IgD-negative memory B cell (primary cell): Measurements from ENCODE around the gene GRXCR2. TPM values are rescaled to one million over a fixed set of nuclear protein-coding genes. Genes with fewer than 3 reads are reported as not detected.

ENCODE experiments used
- H3K27ac Mint-ChIP-seq, 3 donors: one replicate each; pipeline ENCODE4 v1.8.0; 2020 to 2022; ENCODE audit warnings: mild to moderate bottlenecking in 3 of 3, mixed read lengths in 3 of 3, moderate library complexity in 1 of 3
- H3K27me3 Mint-ChIP-seq: one replicate; pipeline ENCODE4 v1.8.0; 2021; ENCODE audit warnings: mixed read lengths
- H3K36me3 Mint-ChIP-seq: one replicate; pipeline ENCODE4 v1.8.0; 2020; ENCODE audit warnings: mild to moderate bottlenecking, mixed read lengths
- H3K4me1 Mint-ChIP-seq, 3 donors: one replicate each; pipeline ENCODE4 v1.8.0; 2020 to 2022; ENCODE audit warnings: mixed read lengths in 3 of 3, mild to moderate bottlenecking in 1 of 3
- H3K4me3 Mint-ChIP-seq, 4 donors: one replicate each; pipeline ENCODE4 v1.8.0; 2020 to 2022; ENCODE audit warnings: mild to moderate bottlenecking in 4 of 4, mixed read lengths in 4 of 4, moderate library complexity in 3 of 4
- H3K9me3 Mint-ChIP-seq, 3 donors: one replicate each; pipeline ENCODE4 v1.8.0; 2020 to 2021; ENCODE audit warnings: mixed read lengths in 3 of 3, mild to moderate bottlenecking in 1 of 3
- polyA plus RNA-seq: library from polyadenylated mRNA; unstranded; fragments of 300-500 nt; fragmentation: Illumina TruSeq; gene quantifications from one replicate; pipeline ENCODE4 v1.2.3, GENCODE V29; 2021

Gene GRXCR2
- polyA plus RNA-seq, 1 donor from 2014 or later: not detected

DNA sequence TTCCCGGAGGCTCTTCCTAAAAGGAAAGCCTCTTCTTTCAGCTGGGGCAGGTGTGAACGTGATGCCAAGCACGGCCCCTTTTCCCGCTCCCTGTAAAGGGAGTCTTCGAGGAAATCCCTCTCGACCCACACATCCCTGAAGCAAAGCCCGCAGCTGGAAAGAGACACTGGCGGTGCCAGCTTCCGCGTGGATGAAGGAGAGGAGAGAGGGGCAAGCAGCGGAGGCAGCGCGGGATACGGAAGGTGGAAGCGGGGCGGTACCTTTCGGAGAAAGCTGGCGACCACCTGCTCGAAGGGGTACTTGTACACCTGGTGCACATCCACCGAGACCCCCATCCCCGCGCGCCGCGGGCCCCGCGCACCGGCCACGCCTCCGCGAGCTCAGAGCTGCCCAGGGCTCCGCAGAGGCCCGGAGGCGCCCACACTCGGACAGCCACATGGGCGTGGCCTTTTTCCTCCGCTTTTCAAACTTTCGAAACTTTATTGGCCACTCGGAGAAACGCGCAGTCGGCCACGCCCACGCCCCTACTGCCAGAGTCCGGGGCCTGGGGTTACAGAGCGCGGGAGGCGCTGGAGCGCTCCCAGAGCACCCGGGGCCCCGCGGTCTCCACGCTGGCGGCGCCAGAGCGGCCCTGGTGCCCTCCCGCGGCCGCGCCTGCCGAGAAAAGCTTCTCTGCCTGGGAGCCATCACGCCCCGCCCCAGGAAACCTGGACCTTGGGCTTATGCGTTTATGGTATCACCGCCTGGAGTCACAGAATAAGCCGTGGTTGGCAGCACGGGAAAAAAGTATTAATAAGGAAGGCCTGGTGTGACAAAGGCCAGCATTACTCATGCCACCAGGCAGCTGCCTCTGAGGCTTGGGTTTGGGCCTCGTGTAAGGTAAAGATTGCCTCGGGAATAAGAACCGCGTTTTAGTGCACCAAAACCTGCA lies 37.6 kb downstream of the GRXCR2 start, which contains the start of gene PRELID2:
TSS of gene PRELID2 (minus strand) at position 426 of the 931 bp plus-strand sequence. CDS start at position 335, 91 bp downstream.
- Mint-ChIP-seq H3K27ac (peak within 1 kb of the TSS in 1 of 3 donors; percentile 65), H3K4me3 (peak within 1 kb of the TSS; percentile 73 to 92 (median 80))

DNA sequence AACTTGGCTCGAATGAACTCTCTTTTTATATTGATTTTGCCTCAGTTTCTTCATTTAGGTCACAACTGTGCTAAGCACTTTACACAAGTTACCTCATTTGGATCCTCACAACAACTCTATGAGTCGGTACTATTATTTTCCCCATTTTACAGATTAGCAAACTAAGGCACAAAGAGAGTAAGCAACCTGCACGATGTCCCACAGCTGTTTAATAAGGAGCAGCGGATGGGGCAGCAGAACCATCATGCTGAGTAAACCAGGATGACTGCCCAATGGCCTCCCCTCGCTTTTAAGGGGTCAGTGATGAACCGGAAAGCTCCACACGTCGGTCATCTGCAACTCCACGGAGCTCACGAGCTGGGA lies 38.3 kb downstream of the GRXCR2 start:
- peak overlapping the region; percentile 70 to 92 (median 80) for H3K4me3 Mint-ChIP-seq
- H3K4me1 Mint-ChIP-seq: peaks cover 4 to 11% (median 10%) of the 10 kb centered on the region in 3 donors
- H3K9me3 Mint-ChIP-seq: no peaks in the 10 kb centered on the region
- peak overlapping the region in 1 of 3 donors; percentile 65 for H3K27ac Mint-ChIP-seq
- H3K36me3 Mint-ChIP-seq: peaks cover 2% of the 10 kb centered on the region
- H3K27me3 Mint-ChIP-seq: peaks cover 8% of the 10 kb centered on the region

More for the DNA sequence above, 37.6 kb downstream of the GRXCR2 start, which contains the start of gene PRELID2:
- no peaks in the 10 kb centered on the region for H3K9me3 Mint-ChIP-seq
- peaks cover 2% of the 10 kb centered on the region for H3K36me3 Mint-ChIP-seq
- peaks cover 4 to 11% (median 10%) of the 10 kb centered on the region in 3 donors for H3K4me1 Mint-ChIP-seq
- peaks cover 8% of the 10 kb centered on the region for H3K27me3 Mint-ChIP-seq

DNA sequence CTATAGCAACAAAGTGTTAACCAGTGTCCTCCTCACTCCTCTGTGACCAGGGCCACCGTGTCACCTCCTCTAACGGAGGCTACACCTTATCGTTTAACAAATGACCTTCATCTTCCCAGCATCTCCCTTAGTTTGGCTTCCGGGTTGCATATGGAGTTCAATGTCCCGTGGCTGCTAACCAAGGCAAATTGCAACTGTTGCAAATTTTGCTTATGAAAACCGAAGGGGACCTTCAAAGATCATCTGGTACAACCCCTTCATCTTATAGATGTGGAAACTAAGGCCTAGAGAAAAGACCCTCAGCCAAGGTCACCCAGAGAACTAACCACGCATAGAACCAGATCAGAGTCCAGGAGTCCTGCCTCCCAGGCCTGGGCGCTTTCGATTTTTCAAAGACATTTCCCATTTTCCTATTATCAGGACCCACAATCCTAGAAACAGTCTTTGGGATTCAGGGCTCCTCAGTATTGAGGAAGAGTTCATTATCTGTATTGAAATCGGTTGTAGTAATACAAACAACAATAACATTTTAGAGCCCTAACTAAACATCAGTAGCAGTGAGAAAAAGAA lies 39.1 kb downstream of the GRXCR2 start:
- no peaks in the 10 kb centered on the region for H3K36me3 Mint-ChIP-seq
- H3K4me1 Mint-ChIP-seq: peaks cover 4 to 11% (median 10%) of the 10 kb centered on the region in 3 donors
- peaks cover 6% of the 10 kb centered on the region for H3K27me3 Mint-ChIP-seq
- no peak overlapping the region for H3K27ac Mint-ChIP-seq
- no peaks in the 10 kb centered on the region for H3K9me3 Mint-ChIP-seq
- peak overlapping the region; percentile 49 to 92 (median 70) for H3K4me3 Mint-ChIP-seq

DNA sequence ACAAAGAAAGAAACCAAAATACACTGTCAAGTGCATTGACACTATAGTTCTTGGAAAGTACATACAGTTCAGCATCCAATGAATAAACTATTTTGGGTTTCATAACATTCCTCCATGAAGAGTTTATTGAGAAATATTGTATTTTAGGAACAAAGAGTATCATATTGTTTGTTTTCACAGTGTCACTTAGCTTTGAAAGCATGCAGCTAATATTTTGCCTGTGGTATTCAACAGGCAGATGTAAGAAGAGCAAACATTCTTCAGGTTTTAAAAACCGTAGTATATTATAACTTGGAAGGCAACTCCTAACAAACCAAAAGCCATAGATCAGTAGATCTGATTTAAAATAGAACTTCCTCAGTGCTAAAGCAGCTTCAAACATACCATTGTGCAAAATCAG lies 42.2 kb downstream of the GRXCR2 start:
- peaks cover 4 to 7% (median 7%) of the 10 kb centered on the region in 3 donors for H3K4me1 Mint-ChIP-seq
- H3K27ac Mint-ChIP-seq: no peak overlapping the region
- no peaks in the 10 kb centered on the region for H3K9me3 Mint-ChIP-seq
- H3K27me3 Mint-ChIP-seq: no peaks in the 10 kb centered on the region
- no peaks in the 10 kb centered on the region for H3K36me3 Mint-ChIP-seq
- no peak overlapping the region for H3K4me3 Mint-ChIP-seq

- Mint-ChIP-seq H3K9me3 (no peaks in the 10 kb centered on the region), H3K4me3 (no peak overlapping the region), H3K36me3 (no peaks in the 10 kb centered on the region), H3K27ac (no peak overlapping the region), H3K27me3 (no peaks in the 10 kb centered on the region), H3K4me1 (peaks cover 4 to 7% (median 7%) of the 10 kb centered on the region in 3 donors)
These were observed 43.0 kb downstream of the GRXCR2 start for GRCh38 chr5:145829708-145830361.

DNA sequence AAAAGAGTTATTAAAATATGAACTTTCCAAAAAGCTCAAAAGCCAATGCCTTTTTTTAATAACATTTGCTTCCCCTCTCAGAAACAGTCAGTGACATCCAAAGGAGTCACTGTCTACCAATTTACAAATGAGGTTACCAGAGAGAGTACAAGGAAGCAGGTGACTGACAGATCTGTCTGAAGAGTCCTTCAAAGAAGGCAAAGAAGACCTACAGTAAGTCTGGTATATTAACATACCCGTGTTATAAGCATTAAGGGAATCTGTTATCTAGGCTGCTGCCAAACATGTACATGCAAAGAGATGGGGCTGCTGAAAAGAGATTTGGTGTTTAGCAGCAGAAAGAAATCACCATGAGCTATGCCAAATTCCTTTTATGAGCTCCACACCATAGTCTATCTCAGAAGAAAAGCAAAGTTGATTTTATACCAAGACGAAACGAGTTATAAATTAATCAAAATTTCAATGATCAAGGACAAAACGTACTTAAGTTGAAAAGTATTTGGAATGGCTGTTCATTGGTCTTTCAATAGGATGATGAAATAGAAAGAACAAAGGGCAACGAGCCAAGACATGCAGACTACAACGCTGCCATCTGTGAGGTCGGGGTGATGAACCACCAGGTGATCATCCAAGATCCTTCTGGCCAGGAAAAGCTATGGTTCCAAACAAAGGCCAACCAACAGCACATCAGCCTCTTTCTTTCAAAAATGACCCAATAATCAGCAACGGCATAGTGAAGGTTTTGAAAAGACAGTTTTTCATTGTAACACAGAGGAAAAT lies 45.7 kb downstream of the GRXCR2 start:
- Mint-ChIP-seq H3K4me3 (no peak overlapping the region), H3K9me3 (no peaks in the 10 kb centered on the region), H3K27me3 (no peaks in the 10 kb centered on the region), H3K4me1 (peaks cover 0 to 2% (median 0%) of the 10 kb centered on the region in 3 donors), H3K27ac (no peak overlapping the region), H3K36me3 (no peaks in the 10 kb centered on the region)

GRCh38 chr5:145825751-145826180 lies 47.0 kb downstream of the GRXCR2 start:
- Mint-ChIP-seq H3K4me1 (peaks cover 0 to 2% (median 0%) of the 10 kb centered on the region in 3 donors), H3K27me3 (no peaks in the 10 kb centered on the region), H3K9me3 (no peaks in the 10 kb centered on the region), H3K36me3 (no peaks in the 10 kb centered on the region), H3K27ac (no peak overlapping the region), H3K4me3 (no peak overlapping the region)

DNA sequence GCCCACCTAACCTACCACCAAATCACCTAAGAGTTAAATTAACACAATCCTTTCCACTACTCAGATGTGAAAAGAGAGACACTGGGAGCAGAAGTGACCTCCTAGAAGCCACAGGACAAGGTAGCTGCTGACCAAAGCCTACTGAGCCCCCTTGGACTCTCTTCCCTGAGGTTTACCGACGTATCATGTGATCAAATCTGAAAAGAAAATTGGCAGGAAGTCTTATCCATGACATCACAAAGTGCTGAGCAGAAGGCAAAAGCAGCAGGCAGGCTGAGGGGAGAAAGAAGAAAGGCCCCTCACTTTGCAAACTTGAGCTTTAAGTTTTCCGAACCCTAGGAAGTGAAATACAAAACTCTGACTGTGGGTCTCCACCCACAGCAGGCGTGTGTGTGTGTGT lies 48.8 kb downstream of the GRXCR2 start:
- Mint-ChIP-seq H3K4me1 (peaks cover 0 to 2% (median 0%) of the 10 kb centered on the region in 3 donors), H3K27ac (no peak overlapping the region), H3K36me3 (no peaks in the 10 kb centered on the region), H3K27me3 (no peaks in the 10 kb centered on the region), H3K4me3 (no peak overlapping the region), H3K9me3 (no peaks in the 10 kb centered on the region)

DNA sequence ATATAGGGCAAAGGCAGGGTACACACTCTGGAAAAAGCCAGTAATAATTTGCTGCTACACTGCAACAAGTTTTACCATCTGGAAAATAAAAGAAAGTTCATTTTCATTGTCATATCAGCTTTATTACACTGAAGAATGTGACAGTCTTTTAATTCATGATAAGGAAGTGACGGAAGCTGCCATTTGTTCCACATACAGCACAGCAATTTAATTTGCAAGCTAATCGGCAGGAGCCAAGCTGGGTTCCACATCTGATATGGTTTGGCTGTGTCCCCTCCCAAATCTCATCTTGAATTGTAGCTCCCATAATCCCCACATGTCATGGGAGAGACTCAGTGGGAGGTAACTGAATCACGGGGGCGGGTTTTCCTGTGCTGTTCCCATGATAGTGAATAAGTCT lies 54.2 kb downstream of the GRXCR2 start:
- H3K4me3 Mint-ChIP-seq: no peak overlapping the region
- H3K4me1 Mint-ChIP-seq: no peaks in the 10 kb centered on the region
- no peak overlapping the region for H3K27ac Mint-ChIP-seq
- H3K36me3 Mint-ChIP-seq: no peaks in the 10 kb centered on the region
- H3K9me3 Mint-ChIP-seq: no peaks in the 10 kb centered on the region
- H3K27me3 Mint-ChIP-seq: no peaks in the 10 kb centered on the region

DNA sequence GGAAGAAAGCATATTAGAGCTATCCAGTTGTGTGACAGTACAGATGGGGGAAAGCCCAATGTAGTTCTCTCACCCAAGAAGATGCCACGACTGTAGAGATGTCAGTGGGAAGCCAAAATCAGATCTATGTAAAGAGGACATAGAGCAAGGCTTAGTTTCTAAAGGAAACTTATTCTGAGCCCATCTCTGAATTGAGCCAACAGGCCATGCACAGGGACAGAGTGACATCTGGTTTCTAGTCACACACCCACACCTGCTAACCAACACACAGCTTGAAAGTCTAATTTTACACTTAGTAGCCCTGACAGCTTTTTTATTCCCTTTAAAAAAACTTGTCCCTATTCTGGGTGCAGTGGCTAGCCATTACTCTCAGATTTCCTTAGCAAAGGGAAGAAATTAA lies 59.9 kb downstream of the GRXCR2 start:
- no peaks in the 10 kb centered on the region for H3K36me3 Mint-ChIP-seq
- H3K27ac Mint-ChIP-seq: no peak overlapping the region
- no peak overlapping the region for H3K4me3 Mint-ChIP-seq
- no peaks in the 10 kb centered on the region for H3K27me3 Mint-ChIP-seq
- H3K4me1 Mint-ChIP-seq: no peaks in the 10 kb centered on the region
- H3K9me3 Mint-ChIP-seq: no peaks in the 10 kb centered on the region

DNA sequence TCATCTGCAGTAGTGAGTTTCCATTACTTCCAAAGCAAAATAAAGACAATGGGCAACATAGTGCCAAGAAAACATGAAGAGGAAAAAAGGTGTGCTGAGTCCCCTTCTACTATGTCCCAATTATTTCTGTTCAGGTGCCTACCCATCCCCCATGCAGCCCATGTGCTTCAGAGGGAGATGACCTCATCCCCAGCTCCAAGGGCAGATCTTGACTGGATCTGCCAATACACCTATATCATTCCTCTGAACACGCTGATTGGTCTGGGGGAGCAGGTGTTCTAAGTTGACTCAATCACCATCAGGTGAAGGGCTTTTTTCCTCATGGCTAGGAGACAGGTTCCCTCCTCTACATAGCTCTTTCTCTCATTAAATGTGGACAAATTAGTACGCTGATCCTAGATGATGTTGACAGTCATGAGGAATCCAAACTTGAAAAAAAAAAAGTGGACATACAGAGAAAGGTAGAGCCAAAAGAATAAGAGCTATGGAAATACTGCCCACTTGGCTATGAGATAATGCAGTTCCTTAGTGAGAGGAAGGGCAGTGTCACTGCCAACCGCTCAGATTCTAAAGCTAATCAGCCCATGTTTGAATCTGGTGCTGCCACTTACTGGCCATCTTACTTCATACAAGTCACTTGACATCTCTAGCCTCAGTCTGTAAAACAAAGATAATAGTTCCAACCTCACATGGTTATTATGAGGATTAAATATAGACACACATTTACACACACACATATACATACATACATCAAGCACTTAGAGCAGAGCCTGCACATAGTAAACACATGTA lies 60.8 kb downstream of the GRXCR2 start:
- H3K9me3 Mint-ChIP-seq: no peaks in the 10 kb centered on the region

More for the DNA sequence above, 60.8 kb downstream of the GRXCR2 start:
- H3K4me3 Mint-ChIP-seq: no peak overlapping the region
- no peak overlapping the region for H3K27ac Mint-ChIP-seq
- peaks cover 2% of the 10 kb centered on the region for H3K36me3 Mint-ChIP-seq
- H3K4me1 Mint-ChIP-seq: no peaks in the 10 kb centered on the region
- no peaks in the 10 kb centered on the region for H3K27me3 Mint-ChIP-seq
